Activated CD4-positive, alpha-beta T cell treated with anti-CD3 and anti-CD28 coated beads, Interleukin-2, amount 50 U/mL, for 4 hours (primary cell): ENCODE measurements around the gene XPO5.
"Not testable (repeated sequence)": the region's sequence is repeated elsewhere in the genome, so short reads cannot be mapped to it uniquely, and the experiment has no call there.

ENCODE experiments used
- DNase-seq, 2 experiments: peaks; one replicate each; pipeline ENCODE4 v3.0.0-alpha.2; 2020

XPO5 gene

DNA sequence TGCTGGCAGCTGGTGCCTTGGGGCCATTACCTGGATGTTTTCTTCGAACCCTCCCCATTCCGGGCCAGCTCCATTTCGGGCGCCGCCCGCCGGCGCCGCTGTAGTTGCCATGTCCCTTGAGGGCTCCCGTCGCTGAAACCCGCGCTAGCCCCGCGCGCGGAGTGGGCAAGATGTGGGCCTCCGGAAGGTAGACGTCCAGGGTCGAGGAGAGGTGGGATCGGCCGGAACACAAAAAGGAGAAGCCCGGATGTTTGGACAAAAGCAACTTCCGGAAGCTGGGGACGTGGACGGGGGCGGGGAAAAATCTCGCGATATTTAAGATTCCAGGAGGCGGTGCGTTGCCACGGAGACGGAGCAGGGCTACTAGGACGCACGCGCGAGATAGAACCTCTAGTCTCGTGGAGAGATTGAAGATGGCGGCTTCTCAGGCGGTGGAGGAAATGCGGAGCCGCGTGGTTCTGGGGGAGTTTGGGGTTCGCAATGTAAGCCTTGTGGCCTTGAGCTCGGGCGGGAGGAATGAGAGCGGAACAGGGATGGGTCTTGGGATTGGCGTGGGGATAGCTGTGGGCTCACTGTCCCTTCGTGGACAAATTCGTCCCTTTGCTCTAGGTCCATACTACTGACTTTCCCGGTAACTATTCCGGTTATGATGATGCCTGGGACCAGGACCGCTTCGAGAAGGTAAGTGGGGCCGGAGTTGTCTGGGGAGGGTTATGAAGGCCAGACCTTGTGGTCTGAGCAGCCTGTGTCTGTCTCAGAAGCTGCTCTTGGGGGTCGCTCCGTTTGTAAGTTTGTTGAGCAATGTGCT is 58.9 kb downstream of the XPO5 start, which contains the start of the genes POLR1C and YIPF3:
POLR1C (plus strand) TSS at position 393 of the 808 bp plus-strand sequence; CDS start at position 414, 21 bp downstream.
YIPF3 (minus strand) TSS at position 230 of the 808 bp plus-strand sequence; CDS start at position 111, 119 bp downstream.
- peak; percentile 95 to 96 for DNase-seq

DNA sequence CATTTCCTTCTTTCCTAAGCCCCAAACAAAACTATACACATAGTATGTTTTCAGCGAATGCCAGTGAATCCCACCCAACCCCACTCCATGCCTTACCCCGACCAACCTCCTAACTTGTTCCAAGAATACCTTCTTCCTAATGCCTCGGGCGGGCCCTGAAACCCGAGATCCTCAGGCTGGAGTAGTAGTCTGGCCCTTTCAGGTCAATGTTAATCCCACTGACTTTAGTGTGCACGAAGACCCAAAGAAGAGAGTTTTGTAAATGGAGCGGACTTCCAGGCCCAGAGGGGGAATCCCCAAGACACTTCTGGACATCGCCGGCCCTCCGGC is 59.5 kb downstream of the XPO5 start:
- DNase-seq = no peak

DNA sequence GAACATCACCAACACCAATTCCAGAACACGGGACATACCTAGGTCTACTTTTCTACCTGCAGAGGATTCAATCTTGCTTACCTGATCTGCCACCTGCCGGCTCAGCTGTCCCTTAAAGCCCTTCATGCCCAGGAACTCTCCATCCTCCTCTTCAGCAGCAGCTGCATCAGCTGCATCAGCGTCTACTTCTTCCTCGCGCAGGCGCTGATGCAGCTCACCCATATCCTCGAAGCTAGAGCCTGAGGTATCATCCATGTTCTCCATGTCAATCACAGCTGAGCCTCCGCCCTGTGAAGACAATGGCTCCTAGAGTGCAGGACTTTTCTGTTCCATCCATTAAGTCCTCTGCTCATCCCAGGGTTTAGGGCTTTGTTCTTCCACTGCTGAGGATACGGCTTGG is 60.0 kb downstream of the XPO5 start:
- DNase-seq = no peak

DNA sequence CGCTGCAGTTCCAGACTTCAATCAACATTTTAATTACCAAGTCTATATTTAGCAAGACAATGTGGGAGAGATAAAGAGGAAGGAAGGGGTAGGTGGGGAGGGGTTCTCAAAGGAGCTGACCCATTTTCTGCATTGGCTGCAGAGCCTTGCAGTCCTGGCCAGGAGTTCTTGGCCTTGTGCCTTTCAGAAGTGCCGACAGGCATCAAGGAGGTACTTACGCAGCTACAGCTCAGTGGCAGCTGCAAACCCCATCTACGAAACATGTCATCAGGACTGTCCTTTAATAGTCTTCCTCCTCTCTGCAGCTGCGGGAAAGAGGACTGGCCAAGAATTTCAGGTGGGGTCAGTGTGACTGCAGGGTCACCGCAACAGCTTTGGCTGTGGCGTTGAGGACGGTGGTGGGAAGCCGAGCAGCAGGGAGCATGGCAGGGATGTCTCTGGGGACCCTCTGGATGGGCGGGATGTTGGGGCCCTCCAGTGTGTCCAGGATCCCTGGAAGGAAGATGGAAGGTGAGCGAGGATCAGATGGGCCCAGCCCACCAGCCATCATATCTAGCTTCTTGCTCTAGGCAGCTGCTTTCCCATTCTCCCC is 63.9 kb downstream of the XPO5 start:
- no peak for DNase-seq

DNA sequence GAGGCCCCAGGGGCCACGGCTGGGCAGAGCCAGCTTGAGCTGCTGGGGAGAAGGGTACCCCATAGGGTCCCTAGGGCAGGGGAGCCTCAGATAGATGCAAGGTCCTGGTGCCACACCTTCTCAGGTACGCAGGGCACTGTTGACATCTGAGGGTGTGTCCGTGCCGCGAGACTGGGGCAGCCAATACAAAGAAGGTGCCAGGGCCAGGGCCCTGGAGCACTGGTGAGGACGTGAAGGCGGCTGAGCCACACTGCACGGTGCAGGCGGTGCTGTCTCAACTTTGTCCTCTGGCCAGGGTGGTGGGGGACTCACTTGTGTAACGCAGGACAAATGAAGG is 65.0 kb downstream of the XPO5 start:
- no peak for DNase-seq

DNA sequence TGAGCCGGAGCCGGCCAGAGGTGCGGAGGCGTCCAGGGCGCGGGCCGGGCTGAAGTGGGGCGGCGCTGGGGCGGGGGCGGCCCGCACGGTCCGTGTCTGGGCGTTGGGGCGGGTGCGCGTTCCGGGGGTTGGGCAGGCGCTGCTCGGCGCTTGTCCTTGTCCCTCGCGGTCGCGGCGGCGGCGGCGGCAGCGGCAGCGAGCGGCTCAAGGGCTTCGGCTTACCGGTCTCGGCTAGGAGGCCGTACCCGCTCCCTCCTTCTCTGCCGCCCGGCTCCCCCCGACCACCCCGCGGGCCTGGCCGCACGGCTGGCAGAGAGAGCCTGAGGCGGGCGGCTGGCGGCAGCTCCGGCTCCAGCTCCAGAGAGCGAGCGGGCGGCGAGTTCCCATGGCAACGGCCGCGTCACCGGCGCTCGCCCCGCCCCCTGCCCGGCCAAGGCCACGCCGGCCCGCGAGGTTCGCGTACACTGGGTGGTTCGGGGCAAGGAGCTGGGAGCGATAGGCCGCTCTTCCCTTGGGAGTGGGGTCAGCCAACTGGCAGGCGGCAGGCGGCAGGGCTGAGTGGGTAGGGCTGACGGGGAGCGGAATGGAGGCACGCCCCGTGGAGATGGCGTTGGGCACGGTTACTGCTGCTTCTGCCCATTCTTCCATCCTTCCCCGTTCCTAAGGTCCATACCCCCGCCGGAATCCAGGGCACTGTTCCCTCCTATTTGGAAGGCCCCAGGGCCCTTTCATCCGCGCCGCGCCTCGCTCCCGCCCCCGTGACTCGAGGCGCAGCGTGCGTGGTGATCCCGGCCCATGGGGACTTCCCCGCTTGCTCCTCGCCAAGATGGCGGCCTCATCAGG is 65.6 kb downstream of the XPO5 start, which contains the start of gene LRRC73:
LRRC73 (minus strand) TSS at position 363 of the 843 bp plus-strand sequence. CDS start 561 bp downstream, outside the sequence.
- peak; percentile 63 to 68 for DNase-seq

DNA sequence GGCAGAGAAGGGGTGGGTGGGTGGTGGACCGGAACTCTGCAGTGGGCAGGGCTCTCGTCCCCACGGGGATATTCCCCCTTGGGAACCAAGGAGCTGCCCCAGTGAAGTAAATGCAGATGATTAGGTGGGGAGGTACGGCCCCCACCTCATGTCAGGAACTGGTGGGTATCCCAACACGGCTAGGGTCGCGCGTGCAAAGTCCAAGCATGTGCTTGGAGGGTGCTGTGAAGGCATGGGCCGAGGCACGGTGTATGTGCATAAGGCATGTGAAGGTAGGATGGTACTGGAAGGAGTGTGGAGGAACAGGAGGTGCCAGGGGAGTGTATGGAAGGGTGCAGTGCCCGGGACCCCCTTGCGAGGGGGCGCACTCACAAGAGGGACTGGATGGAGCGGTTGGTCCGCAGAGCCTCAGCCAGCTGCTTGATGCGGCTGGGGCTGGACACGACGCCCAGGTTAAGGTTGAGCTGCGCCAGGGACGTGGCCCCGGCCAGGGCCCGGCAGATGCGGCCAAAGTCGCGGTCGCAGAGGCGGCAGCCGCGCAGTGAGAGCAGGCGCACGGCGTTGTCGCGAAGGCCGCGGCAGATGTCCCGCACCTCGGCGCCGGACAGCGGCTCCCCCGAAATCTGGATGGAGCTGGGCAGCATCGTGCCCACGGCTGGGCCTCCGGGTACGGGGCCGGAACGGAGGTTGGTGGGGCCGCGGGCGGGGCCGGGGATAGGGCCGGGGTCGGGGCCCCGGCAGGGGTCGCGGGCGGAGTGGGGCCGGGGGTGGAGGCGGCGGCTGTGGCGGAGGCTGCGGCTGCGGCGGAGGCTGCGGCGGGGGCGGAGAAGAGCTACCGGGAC is 66.5 kb downstream of the XPO5 start:
- DNase-seq = no peak

DNA sequence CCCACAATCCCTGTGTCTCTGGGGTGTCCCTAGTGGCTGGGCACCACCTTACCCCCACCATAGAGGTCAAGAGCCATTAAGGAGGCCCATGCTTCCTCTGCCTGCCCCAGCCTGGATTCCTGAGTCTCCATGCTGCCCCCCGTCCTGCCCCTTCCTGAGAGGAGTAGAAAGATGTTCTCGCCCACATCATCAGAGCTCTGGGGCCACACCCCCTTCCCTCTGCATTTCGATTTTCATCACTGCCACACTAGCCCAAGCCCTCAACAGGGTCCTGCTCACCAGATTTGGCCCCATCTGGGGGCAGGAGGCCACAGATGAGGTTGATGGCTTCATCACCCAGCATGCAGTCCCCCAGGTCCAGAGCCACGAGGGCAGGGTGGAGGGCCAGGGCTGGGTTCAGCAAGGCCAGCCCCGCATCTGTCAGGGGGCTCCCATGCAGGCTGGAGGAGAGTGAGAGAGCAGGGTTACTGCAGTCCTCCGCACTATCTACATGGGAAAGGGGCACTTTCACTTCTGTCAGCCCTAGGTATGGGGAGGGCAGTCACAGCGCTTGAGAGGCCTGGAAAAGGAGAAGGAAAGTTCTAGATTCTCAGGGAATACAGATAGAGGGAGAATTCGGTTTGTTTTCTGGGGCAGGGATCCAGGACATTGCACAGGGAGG is 67.2 kb downstream of the XPO5 start:
- DNase-seq = no peak

DNA sequence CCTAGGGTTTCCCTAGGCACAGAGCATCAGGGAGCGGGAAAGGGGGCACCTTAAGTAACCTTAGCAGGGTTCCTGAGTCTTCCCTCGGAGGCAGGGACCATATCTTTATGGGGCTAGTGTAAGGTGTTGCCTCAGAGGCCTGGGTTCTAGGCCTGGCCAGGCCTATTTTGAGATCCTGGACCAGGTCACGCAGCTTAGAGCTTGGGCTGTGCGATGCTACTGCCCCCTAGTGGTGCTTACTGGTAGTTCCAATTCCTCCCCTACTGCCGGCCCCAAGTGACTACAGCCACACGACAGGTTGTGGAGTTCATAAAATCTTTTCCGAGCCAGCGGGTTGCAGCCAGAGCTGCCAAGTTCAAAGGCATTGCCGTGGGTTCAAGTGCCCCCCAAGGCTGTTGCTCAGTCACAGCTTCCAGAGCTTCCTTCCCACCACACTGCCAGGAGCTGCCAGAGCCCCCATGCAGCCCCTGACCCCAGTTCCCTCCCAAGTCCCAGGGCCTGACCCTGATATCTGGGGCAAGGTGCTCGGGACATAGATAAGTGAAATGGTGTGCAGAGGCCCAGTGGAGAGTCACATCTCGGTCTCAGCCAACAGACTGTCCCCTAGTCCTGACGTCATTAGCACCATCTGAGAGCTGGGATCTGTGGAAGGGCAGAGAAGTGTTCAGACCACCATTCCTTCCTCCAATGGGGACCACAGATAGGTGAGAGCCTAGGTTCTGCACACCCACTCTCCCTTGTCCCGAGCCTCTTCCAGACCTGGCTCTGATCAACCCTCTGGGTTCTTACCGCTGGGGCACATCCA is 69.0 kb downstream of the XPO5 start:
- DNase-seq = peak; percentile 71

DNA sequence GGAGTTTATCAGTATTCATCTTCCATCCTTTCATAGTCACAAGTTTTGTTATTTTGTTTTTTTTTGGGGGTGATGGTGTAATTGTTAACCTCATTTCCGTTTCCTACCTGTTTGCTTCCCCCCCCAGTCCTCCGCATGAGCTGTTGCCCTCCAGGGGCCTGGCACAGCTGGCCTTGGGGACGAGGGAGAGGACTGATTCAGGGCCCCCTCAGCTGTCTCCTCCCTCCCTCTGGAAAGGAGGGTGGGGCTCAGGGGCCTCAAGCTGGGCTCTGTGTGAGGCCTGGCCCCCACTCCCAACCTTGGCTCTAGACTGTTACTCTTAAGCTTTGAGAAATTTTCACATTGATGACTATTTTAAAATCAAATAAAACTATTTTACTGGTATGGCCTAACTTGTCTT is 69.7 kb downstream of the XPO5 start:
- no peak for DNase-seq

DNA sequence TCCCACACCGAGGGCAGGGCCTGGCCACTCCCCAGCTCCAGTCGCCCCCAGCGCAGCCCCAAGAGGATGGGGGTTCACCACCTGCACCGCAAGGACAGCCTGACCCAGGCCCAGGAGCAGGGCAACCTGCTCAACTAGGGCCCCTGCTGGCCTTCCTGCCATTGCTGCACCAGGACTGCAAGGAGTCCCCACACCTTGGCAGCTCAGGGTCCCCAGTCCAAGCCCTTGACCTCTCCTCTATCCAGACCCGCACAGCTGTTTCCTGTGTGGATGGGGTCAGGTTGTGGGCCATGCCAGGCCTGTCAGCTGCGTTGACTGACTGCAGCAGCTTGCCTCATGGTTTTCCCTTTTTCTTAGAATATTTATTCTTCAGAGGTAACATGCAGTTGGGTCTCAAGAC is 70.1 kb downstream of the XPO5 start:
- DNase-seq = no peak

DNA sequence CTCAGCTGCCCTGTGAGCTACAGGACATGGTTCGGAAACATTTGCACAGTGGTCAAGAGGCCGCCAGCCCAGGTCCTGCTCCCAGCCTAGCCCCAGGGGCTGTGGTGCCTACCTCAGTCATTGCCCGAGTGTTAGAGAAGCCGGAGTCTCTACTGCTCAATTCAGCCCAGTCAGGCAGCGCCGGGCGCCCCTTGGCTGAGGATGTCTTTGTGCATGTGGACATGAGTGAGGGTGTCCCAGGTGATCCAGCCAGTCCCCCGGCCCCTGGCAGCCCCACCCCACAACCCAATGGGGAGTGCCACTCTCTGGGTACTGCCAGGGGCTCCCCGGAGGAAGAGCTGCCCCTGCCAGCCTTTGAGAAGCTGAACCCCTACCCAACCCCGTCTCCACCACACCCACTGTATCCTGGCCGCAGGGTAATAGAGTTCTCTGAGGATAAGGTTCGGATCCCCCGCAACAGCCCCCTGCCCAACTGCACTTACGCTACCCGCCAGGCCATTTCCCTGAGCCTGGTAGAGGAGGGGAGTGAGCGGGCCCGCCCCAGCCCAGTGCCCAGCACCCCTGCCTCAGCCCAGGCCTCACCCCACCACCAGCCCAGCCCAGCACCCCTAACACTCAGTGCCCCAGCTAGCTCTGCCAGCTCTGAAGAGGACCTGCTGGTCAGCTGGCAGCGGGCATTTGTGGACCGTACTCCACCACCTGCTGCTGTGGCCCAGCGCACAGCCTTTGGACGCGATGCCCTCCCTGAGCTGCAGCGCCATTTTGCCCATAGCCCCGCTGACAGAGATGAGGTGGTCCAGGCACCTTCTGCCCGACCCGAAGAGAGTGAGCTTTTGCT is 70.9 kb downstream of the XPO5 start:
- no peak for DNase-seq

DNA sequence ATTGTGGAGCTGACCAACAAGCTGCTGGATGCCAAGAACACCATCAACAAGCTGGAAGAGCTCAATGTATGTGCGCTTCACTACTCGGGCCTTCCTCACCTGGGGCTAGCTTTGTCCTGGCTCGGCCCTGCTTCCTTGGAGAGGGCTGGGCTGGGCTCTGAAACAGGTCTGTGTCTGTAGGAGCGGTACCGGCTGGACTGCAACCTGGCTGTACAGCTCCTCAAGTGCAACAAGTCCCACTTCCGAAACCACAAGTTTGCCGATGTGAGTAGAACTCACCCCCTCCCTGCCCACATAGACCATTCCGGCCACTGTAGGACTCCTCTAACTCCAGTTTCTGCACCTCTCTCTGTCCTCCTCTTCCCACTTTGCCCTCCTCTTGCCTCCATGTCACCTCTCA is 72.4 kb downstream of the XPO5 start:
- no peak for DNase-seq

DNA sequence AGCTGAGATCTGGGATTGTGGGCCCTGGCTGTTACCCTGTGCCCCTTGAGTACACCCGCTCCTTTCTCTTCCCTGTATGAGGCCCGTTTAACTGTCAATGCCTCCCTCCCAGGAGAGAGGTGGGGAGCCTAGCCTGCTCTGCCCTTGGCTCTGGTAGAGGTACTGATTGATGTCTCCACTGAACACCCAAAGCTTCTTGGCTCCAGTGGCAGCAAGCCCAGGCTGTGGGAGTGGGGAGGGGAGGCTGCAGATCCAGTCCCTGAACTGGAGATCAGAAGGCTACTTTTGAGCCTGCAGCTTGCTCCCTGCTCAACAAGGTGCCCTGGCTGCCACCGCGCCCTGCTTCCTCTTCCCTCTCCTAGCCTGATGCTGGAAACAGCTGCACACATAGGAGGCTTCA is 73.2 kb downstream of the XPO5 start:
- no peak for DNase-seq

DNA sequence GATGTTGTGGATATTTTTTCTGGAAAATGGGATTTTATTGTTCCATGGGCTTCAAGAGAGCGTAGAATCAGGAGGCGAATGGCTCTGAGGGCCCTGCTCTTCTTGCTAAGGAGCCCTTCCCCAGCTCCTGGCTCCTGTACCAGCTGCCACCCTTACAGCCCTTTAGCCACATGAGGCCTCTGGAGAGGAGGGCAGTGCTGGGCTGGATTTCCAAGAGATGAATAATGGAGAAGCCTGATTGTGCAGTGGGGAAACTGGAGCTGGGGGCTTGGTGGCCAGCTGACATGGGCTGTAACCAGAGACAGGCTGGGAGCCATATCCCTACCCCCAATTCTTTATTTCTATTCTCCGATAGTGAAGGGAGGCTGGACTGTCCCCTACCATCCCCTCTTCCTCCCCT is 74.9 kb downstream of the XPO5 start:
- no peak for DNase-seq

DNA sequence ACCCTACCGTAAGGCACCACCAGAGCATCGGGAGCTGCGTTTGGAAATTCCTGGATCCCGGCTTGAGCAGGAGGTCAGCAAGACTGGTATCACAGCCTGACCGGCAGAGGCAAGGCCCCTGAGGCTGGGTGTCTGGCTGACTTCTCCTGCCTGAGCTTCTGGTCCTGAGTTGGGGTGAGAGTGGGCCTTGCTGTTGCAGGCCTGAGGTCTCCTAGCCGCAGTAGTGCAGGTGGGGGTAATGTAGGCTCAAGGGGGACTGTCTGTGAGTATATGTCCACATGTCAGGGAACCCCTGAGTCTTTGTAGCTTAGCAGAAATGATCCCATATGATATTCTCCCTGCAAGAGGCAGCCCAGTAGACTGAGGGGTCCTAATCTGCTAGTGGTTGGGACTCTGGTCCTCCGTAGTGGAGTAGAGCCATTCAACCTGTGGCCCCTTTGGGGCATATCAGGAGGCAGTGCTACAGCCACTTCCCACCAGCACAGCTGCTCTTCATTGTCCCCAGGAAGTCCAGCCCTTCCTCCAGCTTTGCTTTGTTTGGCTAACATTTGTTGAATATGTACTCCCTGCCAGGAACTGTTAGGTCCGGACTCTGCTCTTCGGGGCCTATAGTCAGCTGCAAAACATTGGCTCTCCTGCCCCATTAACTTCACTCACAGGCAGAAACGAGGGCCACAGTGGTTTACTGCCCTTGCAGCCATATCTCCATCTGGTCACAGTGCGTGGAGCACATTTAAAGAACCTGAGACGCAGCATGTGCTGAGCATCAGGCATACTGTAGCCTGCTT is 76.6 kb downstream of the XPO5 start:
- DNase-seq = no peak

DNA sequence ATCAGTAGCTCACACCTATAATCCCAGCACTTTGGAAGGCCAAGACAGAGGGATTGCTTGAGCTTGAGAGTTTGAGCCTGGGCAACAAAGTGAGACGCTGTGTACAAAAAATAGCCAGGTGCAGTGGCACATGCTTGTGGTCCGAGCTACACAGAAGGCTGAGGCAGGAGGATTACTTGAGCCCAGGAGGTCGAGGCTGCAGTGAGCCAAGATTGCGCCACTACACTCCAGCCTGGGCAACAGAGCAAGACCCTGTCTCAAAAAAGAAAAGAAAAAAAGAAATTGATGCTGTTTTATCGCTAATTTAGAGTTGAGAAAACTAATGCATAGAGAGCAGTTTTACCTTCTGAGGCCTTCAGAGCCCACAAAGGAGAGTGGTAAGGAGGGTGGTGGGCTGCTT is 77.5 kb downstream of the XPO5 start:
- not testable (repeated sequence) for DNase-seq

DNA sequence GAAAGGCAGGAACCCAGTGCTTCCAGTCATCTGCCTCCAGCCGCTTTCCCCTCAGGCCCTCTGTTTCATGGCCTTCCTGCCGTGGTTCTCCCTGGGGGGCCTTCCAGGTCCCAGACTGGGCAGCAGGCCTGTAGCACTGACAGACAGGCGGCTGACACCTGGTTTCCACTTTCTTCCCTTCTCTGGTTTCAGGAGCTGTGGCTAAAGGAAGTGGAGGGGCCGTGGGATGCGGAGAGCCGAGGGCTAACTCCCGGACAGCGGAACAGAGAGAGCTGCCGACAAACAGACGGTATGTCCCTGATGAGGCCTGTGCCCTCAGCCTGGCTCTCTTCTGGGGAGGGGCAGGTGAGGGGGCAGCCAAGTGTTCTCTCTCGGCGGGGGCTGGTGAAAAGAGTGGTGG is 78.1 kb downstream of the XPO5 start:
- DNase-seq = no peak

DNA sequence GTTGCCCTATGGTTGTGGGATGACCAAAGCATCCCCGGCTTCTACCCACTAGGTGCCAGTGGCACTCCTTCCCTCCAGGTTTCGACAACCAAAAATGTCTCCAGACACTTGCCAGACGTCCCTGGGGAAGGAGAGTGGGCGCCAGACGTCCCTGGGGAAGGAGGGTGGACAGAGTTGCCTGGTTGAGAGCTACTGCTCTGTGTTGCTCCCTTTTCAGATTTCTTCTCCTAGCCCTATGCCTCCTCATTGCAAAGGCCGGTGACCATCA is 78.8 kb downstream of the XPO5 start:
- DNase-seq = no peak
